ENCODE measurements around the gene RELN. TPM values are rescaled to one million over a fixed set of nuclear protein-coding genes. Genes with fewer than 3 reads are reported as not detected.

RELN gene
- total RNA-seq, 1 donor from 2014 or later, result 5.4 TPM

- H3K27me3 Mint-ChIP-seq, result peaks cover 10% of the 10 kb centered on the region
- H3K4me1 Mint-ChIP-seq (ENCODE audit: low read depth), result no peaks in the 10 kb centered on the region
- H3K36me3 Mint-ChIP-seq (ENCODE audit: insufficient read depth), result no peaks in the 10 kb centered on the region
- H3K27ac Mint-ChIP-seq, result no peak overlapping the region
- H3K9me3 Mint-ChIP-seq (ENCODE audit: low read depth), result no peaks in the 10 kb centered on the region
- H3K4me3 Mint-ChIP-seq (ENCODE audit: low read depth), result no peak overlapping the region
- DNase-seq (ENCODE audit: low spot score, unreplicated experiment), result no peak
- no peak for TF ChIP-seq CTCF (IDR thresholded peaks at IDR 0.05; ENCODE audit: unreplicated experiment)
Observed at GRCh38 chr7:103762065-103762760, 227.2 kb downstream of the RELN start.

GRCh38 chr7:103752995-103753394 is 236.5 kb downstream of the RELN start:
- H3K9me3 Mint-ChIP-seq (ENCODE audit: low read depth), result no peaks in the 10 kb centered on the region
- H3K27ac Mint-ChIP-seq, result no peak overlapping the region
- peaks cover 3% of the 10 kb centered on the region for H3K27me3 Mint-ChIP-seq
- DNase-seq (ENCODE audit: low spot score, unreplicated experiment), result no peak
- no peaks in the 10 kb centered on the region for H3K4me1 Mint-ChIP-seq (ENCODE audit: low read depth)
- TF ChIP-seq CTCF (IDR thresholded peaks at IDR 0.05; ENCODE audit: unreplicated experiment), result no peak
- H3K4me3 Mint-ChIP-seq (ENCODE audit: low read depth), result no peak overlapping the region
- no peaks in the 10 kb centered on the region for H3K36me3 Mint-ChIP-seq (ENCODE audit: insufficient read depth)

GRCh38 chr7:103751311-103751880 is 238.1 kb downstream of the RELN start:
- peaks cover 4% of the 10 kb centered on the region for H3K4me1 Mint-ChIP-seq (ENCODE audit: low read depth)
- H3K27ac Mint-ChIP-seq, result no peak overlapping the region
- peaks cover 3% of the 10 kb centered on the region for H3K27me3 Mint-ChIP-seq
- TF ChIP-seq CTCF (IDR thresholded peaks at IDR 0.05; ENCODE audit: unreplicated experiment), result no peak
- no peak for DNase-seq (ENCODE audit: low spot score, unreplicated experiment)
- H3K36me3 Mint-ChIP-seq (ENCODE audit: insufficient read depth), result no peaks in the 10 kb centered on the region
- H3K9me3 Mint-ChIP-seq (ENCODE audit: low read depth), result no peaks in the 10 kb centered on the region
- no peak overlapping the region for H3K4me3 Mint-ChIP-seq (ENCODE audit: low read depth)

- Mint-ChIP-seq H3K27me3 (peaks cover 3% of the 10 kb centered on the region), H3K4me1 (ENCODE audit: low read depth) (peaks cover 4% of the 10 kb centered on the region), H3K36me3 (ENCODE audit: insufficient read depth) (no peaks in the 10 kb centered on the region), H3K9me3 (ENCODE audit: low read depth) (no peaks in the 10 kb centered on the region), H3K27ac (no peak overlapping the region), H3K4me3 (ENCODE audit: low read depth) (no peak overlapping the region)
- no peak for DNase-seq (ENCODE audit: low spot score, unreplicated experiment)
- no peak for TF ChIP-seq CTCF (IDR thresholded peaks at IDR 0.05; ENCODE audit: unreplicated experiment)
Observed at GRCh38 chr7:103748680-103749079, 240.8 kb downstream of the RELN start.

- peaks cover 13% of the 10 kb centered on the region for H3K9me3 Mint-ChIP-seq (ENCODE audit: low read depth)
- peaks cover 1% of the 10 kb centered on the region for H3K36me3 Mint-ChIP-seq (ENCODE audit: insufficient read depth)
- H3K4me3 Mint-ChIP-seq (ENCODE audit: low read depth), result no peak overlapping the region
- TF ChIP-seq CTCF (IDR thresholded peaks at IDR 0.05; ENCODE audit: unreplicated experiment), result no peak
- peaks cover 2% of the 10 kb centered on the region for H3K27me3 Mint-ChIP-seq
- H3K4me1 Mint-ChIP-seq (ENCODE audit: low read depth), result no peaks in the 10 kb centered on the region
- no peak for DNase-seq (ENCODE audit: low spot score, unreplicated experiment)
- no peak overlapping the region for H3K27ac Mint-ChIP-seq
Observed at GRCh38 chr7:103735377-103735776, 254.1 kb downstream of the RELN start.

All from progenitor cell of endocrine pancreas (in vitro differentiated cells).